ENCODE data around the gene GOLPH3L.
"Not testable (repeated sequence)": the region's sequence is repeated elsewhere in the genome, so short reads cannot be mapped to it uniquely, and the experiment has no call there.

Gene GOLPH3L

GRCh38 chr1:150613061-150613920 is 83.7 kb downstream of the GOLPH3L start:
- no peak for TF ChIP-seq CTCF (IDR thresholded peaks at IDR 0.05; ENCODE audit: insufficient read depth, low read length, missing control alignments)
- ChIA-PET CTCF (interaction anchor here (0.7 to 19.2 kb wide), 4 partner anchors 9 to 50 kb away, joined by 3 to 315 read pairs (median 4); no protein-coding TSS in a partner anchor), POLR2A (interaction anchor here (1.4 to 1.7 kb wide), 2 partner anchors 8 to 34 kb away, joined by 7 to 13 read pairs; partner anchors contain the start of gene MCL1)
- H3K4me3 ChIP-seq (ENCODE audit: low read depth, low read length), result peak overlapping the region; percentile 21; the same call in 1 of the 2 replicates
- DNase-seq (ENCODE audit: low read depth, low spot score), result no peak

- ChIA-PET CTCF (interaction anchor here (1.1 to 19.2 kb wide), 3 partner anchors 8 to 80 kb away, joined by 3 to 315 read pairs (median 51); no protein-coding TSS in a partner anchor), POLR2A (interaction anchor here (1.4 kb wide), 1 partner anchor 32 kb away, joined by 4 read pairs; the partner anchor contains the start of gene MCL1)
- no peak overlapping the region for H3K4me3 ChIP-seq (ENCODE audit: low read depth, low read length)
- TF ChIP-seq CTCF (IDR thresholded peaks at IDR 0.05; ENCODE audit: insufficient read depth, low read length, missing control alignments), result no peak
- DNase-seq (ENCODE audit: low read depth, low spot score), result no peak
Observed at GRCh38 chr1:150612014-150612345, 85.0 kb downstream of the GOLPH3L start.

GRCh38 chr1:150610576-150610975 is 86.4 kb downstream of the GOLPH3L start:
- CTCF ChIA-PET, result interaction anchor here (6.7 kb wide), 1 partner anchor 10 kb away, joined by 51 read pairs; no protein-coding TSS in a partner anchor
- no peak for DNase-seq (ENCODE audit: low read depth, low spot score)
- POLR2A ChIA-PET, result interaction anchor here (0.7 kb wide), 1 partner anchor 30 kb away, joined by 3 read pairs; no protein-coding TSS in a partner anchor
- TF ChIP-seq CTCF (IDR thresholded peaks at IDR 0.05; ENCODE audit: insufficient read depth, low read length, missing control alignments), result no peak
- no peak overlapping the region for H3K4me3 ChIP-seq (ENCODE audit: low read depth, low read length)

- H3K4me3 ChIP-seq (ENCODE audit: low read depth, low read length), result no peak overlapping the region
- DNase-seq (ENCODE audit: low read depth, low spot score), result no peak
- no peak for TF ChIP-seq CTCF (IDR thresholded peaks at IDR 0.05; ENCODE audit: insufficient read depth, low read length, missing control alignments)
- ChIA-PET POLR2A (interaction anchor here (0.9 to 1.3 kb wide), 2 partner anchors 30 to 31 kb away, joined by 3 read pairs; partner anchors contain the start of gene MCL1), CTCF (interaction anchor here (1.1 to 6.7 kb wide), 3 partner anchors 11 to 313 kb away, joined by 5 to 51 read pairs (median 8); no protein-coding TSS in a partner anchor)
Observed at GRCh38 chr1:150609732-150610131, 87.2 kb downstream of the GOLPH3L start.

- POLR2A ChIA-PET, result interaction anchor here (1.2 to 4.7 kb wide), 2 partner anchors 18 to 28 kb away, joined by 5 to 31 read pairs; partner anchors contain the start of gene MCL1
- CTCF ChIA-PET, result interaction anchor here (1.1 to 6.7 kb wide), 3 partner anchors 9 to 46 kb away, joined by 3 to 51 read pairs (median 7); no protein-coding TSS in a partner anchor
- no peak overlapping the region for H3K4me3 ChIP-seq (ENCODE audit: low read depth, low read length)
- no peak for TF ChIP-seq CTCF (IDR thresholded peaks at IDR 0.05; ENCODE audit: insufficient read depth, low read length, missing control alignments)
- no peak for DNase-seq (ENCODE audit: low read depth, low spot score)
Observed at GRCh38 chr1:150606463-150607142, 90.4 kb downstream of the GOLPH3L start.

GRCh38 chr1:150605451-150605731 is 91.6 kb downstream of the GOLPH3L start:
- POLR2A ChIA-PET, result interaction anchor here (1.3 to 4.7 kb wide), 3 partner anchors 8 to 28 kb away, joined by 4 to 31 read pairs (median 7); partner anchors contain the start of gene MCL1
- CTCF ChIA-PET, result interaction anchor here (0.7 to 6.7 kb wide), 5 partner anchors 10 to 45 kb away, joined by 3 to 51 read pairs (median 4); no protein-coding TSS in a partner anchor
- H3K4me3 ChIP-seq (ENCODE audit: low read depth, low read length); DNase-seq (ENCODE audit: low read depth, low spot score): not testable (repeated sequence)
